Jurkat, Clone E6-1 (cell line): ENCODE results near the gene TMEM236. TPM values are rescaled to one million over a fixed set of nuclear protein-coding genes. Genes with fewer than 3 reads are reported as not detected.
A peak's percentile ranks its signal among the peaks of the same experiment; 100 is the strongest.
"Not testable (repeated sequence)": the region's sequence is repeated elsewhere in the genome, so short reads cannot be mapped to it uniquely, and the experiment has no call there.

ENCODE experiments used
- DNase-seq: peaks from one replicate; pipeline ENCODE4 v3.0.0-alpha.2; 2011; ENCODE audit warnings: low read depth, low spot score
- H3K4me3 ChIP-seq: 2 replicates; pipeline ENCODE4 v1.5.1; 2011; ENCODE audit warnings: mild to moderate bottlenecking, low read length, control low read depth, moderate library complexity
- polyA plus RNA-seq: library from polyadenylated mRNA; unstranded; fragments of >200 nt; gene quantifications from one replicate; pipeline ENCODE4 v1.2.1, GENCODE V29; 2012; ENCODE audit warnings: missing spikeins; ENCODE audit not compliant: insufficient read length, insufficient read depth

The TMEM236 gene, protein sequence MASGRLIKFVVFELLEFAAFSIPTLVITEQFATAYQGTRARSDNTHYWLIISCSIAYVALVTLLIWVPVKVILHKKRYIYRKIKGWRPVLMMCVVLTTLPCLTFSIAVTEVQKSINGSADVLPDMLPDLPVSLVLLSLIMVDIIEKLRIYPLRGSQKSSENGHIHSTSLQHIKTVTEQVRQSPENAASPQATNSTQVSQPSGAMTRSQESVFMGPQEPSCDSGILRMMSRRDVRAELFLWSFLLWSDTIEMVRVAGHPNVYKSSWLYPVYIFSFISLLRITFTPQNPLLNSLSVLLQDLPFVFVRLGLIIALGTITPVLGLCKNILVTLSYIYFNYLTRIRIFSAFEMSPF
- polyA plus RNA-seq, result not detected

DNA sequence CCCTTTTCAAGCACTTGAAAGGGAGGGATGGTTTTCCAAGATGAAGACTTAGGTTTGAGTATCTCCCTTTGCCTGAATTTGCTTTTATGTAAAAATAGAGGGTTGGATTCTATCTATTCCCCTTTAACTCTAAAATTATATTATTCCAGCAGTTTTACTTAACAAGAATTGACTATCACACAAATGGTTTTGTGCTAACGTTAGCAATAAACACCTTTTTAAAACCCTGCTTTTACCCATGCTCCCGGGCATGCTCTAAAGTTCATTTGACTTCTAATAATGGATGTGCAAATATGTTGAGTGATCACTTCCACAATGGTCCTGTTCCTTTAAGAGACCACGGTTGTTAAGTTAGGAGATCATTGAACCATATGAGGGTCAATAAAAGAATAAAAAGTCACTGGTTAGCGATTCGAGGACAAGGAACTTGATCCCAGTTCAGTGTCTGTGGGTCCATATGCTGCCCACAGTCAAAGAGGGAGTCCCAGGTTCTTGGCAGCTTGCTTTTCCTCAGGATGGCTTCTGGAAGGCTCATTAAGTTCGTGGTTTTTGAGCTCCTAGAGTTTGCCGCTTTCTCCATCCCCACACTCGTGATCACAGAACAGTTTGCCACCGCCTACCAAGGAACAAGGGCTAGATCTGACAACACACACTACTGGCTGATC is at the start of gene TMEM236:
Gene TMEM236 (plus strand): TSS at position 421 of the 665 bp plus-strand sequence. CDS start 95 bp downstream, at position 516.
- H3K4me3 ChIP-seq, result no peak within 1 kb of the TSS
- DNase-seq, result no peak

DNA sequence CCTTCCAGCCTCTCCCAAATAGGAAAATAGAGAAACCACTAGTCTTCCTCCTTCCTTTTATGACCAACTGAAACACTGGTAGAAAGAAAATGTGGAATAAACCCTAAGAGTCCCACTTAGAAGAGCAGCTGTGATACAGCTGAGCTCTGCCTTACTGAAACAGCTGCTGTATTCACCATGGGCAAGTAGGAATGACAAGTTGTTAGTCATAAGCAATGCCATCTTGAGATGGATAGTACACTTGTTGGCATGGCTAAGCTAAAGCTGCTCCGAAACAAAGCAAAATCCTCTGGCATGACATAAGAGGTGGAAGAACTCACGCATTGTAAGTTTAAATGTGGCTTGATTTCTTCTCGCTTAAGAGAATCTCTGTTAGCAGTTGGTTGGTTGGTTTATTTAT is 48.3 kb upstream of the TMEM236 start:
- DNase-seq, result no peak
- H3K4me3 ChIP-seq, result no peak overlapping the region

DNA sequence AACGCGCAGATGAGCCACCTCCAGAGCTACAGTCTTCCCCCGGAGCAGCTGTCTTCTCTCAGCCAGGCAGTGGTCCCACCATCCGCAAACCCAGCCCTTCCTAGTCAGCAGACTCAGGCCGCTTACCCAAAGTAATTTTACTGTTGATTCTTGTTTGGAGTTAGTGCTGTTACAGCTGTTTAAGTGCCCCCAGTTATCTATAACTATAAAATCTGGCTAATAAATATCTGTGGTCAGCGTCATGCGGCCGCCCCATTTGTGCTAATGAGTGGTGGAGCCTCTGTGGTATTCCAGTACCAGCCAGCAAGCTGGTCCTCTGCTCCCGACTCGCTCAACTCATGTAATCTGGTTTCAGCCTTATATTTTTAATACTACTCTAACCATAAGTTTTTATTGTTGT is 43.2 kb upstream of the TMEM236 start:
- DNase-seq, result no peak
- no peak overlapping the region for H3K4me3 ChIP-seq

DNA sequence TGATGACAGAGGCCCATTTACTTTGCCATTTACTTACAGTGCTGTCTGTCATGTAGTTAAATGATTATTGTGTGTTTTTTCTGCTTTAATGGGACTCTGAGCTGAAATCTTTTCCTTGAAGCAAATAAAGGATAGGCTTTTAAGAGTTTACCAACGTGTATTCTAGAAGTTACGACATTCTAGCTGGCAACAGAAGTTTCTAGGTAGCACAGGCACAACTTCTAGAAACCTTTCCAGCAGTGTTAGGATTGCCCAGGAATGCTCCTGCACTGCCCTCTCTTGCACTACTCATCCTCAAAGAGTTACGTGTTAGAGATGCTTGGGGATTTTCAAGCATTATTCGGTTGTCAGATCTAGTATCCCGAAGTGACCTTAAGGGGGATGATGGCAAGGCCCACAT is 42.5 kb upstream of the TMEM236 start:
- H3K4me3 ChIP-seq, result no peak overlapping the region
- no peak for DNase-seq

DNA sequence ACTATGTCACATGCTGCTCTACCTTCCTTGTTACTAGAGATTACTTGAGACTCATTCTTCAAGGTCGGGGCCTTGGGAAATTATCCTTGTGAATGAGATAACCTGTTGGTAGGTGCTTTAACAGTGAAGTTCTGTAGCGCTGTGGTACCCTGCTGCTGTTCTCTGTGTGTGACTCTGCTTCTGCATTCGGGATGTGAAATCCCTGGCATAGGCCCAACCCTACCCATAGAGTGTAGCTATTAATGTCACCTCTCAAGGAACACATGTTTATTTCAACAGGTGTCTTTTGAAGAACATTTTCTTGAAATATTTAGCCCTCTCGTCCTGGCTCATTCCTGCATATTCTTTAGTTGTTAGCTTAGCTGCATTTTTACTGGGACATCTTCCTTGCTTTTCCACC is 41.8 kb upstream of the TMEM236 start:
- DNase-seq, result no peak
- no peak overlapping the region for H3K4me3 ChIP-seq

DNA sequence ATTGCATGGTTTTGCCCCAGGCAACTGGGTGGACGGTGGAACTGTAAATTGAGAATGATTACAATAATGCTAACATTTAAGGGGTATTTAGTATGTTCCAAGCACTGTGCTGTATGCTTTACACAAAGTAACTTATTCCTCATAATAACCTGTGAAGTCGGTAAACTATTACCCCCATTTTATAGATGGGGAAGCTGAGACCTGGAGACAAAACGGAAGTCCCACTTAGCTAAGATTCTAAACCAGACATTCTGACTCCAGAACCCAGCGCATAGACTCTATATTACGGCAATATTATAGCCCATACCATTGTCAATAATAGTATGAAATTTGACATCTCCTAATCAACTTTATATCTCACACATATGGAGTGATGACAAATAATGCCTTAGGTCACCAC is 39.9 kb upstream of the TMEM236 start:
- no peak overlapping the region for H3K4me3 ChIP-seq

DNA sequence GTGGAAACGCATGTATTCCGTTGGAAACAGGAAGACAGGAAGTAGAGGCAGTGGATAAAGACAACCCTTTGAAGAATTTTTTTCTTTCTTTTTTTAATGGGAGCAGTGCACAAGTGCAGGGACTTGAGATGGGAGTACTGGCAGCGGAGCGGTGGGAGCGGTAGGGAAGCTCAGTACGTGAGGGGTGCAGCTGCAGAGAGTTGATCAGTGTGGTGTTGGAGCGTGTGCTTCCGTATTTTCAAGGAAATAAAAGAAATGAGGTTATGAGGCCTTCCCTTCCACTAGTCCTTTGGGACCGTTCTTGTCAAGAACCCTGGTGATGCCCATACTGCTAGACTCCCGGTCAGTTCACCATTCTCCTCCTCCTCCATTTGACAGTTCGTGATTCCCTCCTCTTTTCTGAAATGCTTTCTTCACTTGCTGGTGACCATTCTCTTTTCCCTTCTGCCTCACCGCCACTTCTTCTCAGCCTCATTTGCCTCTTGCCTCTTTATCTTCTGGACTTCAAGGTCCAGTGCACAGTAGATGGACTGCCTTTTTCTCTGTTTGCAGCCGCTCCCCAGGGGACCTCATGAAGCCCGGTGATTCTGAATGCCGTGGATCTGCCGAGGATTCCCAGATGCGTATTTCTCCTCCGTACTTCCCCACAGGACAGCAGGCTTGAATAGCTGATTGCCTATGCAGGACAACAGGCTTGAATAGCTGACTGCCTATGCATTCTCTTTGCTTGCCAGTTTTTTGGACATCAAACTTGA is 39.1 kb upstream of the TMEM236 start:
- H3K4me3 ChIP-seq, result no peak overlapping the region
- DNase-seq, result no peak

More for the DNA sequence above, 39.9 kb upstream of the TMEM236 start:
- DNase-seq, result no peak

DNA sequence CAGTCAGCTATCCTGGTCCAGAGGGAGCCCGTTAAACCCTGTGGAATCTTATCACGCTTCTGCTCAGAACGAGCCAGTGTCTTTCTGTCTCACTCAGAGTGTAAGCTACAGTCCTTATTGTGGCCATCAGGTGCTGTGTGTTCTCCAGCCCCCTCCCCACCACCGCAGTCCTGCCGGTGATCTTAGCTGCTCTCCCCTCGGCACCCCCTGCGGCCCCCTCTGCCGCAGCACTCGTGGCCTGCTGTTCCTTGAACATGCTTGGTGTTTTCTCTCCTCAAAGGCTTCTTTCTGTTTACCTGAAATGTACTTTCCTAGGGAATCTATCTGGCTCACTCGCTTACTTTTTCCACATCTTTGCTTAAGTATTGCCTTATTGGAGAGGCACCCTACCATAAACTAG is 38.2 kb upstream of the TMEM236 start:
- no peak for DNase-seq
- no peak overlapping the region for H3K4me3 ChIP-seq

DNA sequence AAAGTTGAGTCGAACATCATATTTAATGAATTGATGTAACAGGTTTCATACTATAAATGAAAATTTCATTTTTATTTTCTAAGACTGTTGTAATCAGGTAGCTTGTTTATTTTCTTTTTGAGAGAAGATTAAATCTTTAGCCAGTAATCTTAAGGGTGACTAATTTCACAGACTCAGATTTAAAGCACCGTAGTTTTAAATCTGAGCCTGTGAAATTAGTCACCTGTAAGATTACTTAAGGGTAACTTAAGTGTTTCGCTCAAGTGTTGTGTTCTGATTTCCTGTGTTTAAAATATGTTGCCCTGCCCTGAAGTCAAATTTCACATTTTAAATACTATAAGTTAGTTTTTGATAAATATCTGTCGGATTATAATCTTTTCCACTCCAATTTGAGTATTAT is 35.8 kb upstream of the TMEM236 start:
- DNase-seq, result no peak
- no peak overlapping the region for H3K4me3 ChIP-seq

DNA sequence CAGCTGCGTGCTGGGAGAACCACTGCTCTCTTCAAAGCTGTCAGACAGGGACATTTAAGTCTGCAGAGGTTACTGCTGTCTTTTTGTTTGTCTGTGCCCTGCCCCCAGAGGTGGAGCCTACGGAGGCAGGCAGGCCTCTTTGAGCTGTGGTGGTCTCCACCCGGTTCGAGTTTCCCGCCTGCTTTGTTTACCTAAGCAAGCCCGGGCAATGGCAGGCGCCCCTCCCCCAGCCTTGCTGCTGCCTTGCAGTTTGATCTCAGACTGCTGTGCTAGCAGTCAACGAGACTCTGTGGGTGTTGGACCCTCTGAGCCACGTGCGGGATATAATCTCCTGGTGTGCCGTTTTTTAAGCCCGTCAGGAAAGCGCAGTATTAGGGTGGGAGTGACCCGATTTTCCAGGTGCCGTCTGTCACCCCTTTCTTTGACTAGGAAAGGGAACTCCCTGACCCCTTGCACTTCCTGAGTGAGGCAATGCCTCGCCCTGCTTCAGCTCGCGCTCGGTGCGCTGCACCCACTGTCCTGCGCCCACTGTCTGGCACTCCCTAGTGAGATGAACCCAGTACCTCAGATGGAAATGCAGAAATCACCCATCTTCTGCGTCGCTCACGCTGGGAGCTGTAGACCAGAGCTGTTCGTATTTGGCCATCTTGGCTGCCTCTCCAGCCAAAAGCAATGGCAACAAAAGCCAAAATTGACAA is 29.5 kb upstream of the TMEM236 start:
- H3K4me3 ChIP-seq, result not testable (repeated sequence)
- DNase-seq, result peak; percentile 40

DNA sequence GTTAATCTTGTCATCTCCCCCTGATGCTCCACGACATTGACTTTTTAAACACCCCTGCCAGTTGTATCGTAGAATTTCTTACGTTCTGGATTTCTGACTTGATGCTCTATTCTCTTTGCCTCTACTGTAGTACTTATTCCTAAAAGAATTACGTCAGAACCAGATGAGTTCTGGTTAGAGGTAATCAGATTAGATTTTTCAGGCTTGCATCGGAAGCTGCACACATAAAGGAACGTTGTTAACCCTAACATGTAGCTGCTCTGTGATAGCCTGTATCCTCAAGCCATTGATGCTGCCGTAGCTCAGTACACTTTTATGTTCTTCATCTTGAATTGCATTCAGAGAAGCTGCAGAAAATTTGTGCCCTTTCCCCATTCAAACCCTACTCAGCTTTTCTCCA is 26.3 kb upstream of the TMEM236 start:
- no peak overlapping the region for H3K4me3 ChIP-seq
- no peak for DNase-seq

DNA sequence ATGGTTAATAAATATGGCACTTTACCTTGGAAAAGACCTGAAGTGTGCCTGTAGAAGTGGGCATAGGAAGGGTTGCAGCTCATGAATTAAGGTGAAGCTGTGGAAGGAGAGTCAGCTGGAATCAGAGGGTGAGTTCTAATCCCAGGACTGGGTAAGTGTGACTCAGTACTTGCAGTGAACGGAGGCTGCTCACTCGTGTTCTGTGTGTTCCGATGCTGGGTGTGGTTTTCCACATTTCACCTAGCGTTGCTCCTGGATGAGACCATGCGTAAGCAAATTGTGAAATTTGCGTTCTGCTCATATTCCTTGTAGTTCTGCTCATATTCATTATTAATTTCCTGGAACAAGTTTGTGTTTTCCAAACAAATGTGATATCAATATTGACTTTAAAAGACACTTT is 22.4 kb upstream of the TMEM236 start:
- no peak overlapping the region for H3K4me3 ChIP-seq
- DNase-seq, result no peak

DNA sequence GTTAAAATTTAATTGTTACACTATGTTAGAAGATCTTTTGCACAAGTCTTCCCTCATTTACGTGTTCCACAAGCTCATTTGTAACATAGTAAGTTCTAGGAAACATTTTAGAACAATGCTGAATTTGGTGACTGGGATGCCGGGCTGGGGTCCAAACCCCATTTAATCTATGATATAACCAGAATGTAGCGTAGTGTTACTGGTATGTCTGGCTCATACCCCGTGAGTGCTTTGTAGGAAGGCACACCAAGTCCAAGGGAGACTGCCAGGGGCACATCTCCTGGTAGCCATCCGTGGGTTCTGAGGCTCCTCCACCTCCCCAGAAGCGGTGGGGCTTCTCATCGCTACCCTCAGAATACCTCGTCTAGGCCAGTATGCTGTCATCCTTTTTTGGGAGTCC is 21.3 kb upstream of the TMEM236 start:
- no peak overlapping the region for H3K4me3 ChIP-seq
- no peak for DNase-seq

DNA sequence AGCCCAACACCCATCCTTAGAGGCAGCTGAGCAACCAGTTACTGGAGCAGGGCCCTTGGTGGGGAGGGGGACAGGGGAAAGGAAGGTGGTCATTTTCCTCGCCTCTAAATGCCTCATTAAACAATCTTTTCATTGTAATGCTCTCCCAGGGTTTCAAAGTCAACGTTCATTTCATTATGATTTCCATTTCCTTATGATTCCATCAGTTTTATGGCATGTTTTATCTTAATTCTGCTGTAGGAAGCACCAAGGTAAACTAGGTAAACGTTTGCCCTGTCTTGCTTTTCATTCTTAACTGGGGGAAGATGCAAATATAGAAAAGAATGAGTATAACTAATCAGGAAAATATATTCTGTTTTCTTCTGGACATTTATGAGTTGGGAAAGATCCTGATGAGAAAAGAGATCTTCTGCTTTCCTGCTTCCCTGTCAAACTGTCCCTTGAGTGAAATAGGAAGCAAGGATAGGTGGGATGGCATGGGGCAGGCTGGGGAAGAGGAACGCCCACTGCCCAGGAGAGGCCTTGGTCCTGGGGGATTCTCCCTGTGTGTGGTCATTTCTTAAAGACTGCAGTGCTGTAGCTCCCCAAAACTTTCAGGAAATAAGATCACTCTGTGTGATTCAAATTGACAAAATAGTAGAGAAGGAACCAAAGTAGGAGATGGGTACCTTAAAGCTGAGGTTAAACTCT is 20.5 kb upstream of the TMEM236 start:
- H3K4me3 ChIP-seq, result no peak overlapping the region
- DNase-seq, result no peak

DNA sequence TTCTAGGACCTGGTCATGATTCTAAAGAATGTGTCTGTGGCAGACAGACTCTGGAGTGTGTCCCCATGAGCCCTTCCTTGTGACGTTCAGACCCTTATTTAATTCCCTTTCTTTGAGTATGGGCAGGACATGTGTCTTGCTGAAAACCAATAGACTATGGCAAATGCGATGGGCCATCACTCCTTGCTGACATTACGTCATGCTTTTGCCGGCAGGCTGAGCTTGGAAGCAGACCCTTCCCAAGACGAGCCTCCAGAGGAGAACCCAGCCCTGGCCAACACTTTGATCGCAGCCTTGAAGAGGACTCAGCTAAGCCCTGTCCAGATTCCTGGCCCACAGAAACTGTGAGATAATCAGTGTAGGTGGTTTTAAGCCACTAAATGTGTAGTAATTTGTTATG is 18.4 kb upstream of the TMEM236 start:
- no peak for DNase-seq
- H3K4me3 ChIP-seq, result no peak overlapping the region

DNA sequence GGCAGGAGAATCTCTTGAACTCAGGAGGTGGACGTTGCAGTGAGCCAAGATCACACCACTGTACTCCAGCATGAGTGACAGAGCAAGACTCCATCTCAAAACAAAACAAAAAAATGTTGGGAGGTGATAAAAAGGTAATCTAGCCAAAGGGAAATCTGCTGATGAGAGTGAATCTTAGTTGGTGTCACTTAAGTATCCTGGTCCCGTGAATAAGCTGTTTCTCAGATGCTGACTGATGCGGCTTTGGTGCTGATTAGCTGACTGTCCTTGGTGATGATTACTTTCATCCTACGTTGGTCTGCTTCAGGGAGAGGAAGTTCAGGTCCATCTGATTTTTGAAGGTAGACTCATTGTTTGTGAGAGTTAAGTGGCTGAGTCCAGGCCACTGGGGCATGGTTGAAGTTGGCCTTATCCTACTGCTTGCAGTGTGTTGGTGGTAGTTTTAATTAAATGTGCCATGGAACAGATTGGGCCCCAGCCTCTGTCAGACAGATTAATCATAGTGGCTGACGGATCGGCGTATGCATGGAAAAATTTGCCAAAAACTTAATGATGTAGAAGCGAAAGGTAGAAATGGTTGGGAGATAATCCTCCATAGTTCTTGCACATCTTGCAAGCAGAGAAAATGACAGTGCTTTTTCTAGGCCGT is 17.4 kb upstream of the TMEM236 start:
- DNase-seq, result no peak
- no peak overlapping the region for H3K4me3 ChIP-seq

DNA sequence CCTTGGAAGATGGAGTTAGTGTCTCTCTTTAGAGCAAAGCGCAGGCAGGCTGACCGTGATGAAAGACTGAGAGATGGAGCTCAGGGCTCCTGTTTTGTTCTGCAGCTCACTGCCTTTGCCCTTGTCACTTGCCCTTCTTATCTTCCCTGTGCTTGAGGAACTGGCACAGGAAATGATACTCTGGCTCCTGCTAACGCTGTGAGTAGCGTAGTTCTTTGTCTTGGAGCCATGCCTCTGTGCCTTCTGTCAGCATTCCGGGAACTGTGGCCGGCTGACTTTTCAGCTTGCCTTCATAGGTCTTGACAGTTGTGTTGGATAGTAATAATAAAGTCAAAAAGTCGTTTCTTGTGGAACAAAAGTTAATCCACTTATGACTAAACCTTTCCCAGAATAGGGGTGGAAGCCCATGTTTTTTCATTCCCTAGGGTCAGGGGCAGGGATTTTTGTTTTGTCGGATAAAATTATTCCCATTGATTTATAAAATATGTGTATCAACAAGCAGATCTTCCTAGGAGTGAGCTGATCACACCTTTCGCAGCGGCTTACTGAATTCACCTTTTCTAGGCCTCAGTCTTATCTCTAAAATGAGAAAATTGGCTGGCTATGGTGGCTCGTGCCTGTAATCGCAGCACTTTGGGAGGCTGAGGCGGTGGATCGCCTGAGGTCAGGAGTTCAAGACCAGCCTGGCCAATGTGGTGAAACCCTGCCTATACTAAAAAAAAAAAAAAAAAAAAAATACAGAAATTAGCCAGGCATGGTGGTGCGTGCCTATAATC is 16.6 kb upstream of the TMEM236 start:
- DNase-seq, result no peak
- H3K4me3 ChIP-seq, result no peak overlapping the region

DNA sequence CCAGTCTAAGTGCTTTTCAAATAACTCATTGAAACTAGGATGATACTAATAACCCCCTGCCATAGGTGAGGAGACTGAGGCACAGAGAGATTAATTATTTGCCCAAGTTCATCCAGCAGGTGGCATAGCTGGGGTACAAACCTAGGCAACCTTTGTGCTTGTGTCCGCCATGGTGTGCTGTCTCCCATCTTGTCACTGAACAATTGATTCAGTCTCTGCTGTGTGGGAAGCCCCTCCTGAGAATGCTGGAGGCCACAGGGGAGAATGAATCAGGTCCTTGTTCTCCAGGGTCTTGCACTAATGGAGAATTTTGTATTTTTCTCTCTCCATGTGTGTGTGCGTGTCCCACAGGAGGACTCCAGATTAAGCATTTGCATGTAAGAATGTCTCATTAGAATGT is 15.8 kb upstream of the TMEM236 start:
- peak; percentile 43 for DNase-seq
- H3K4me3 ChIP-seq, result no peak overlapping the region
